Astrocyte of the cerebellum (primary cell): ENCODE measurements around the gene SELENON.

Experiments used
- DNase-seq: peaks from one replicate; pipeline ENCODE4 v3.0.0-alpha.2; 2011; ENCODE audit warnings: low read depth
- H3K4me3 ChIP-seq: 2 replicates; pipeline ENCODE4 v1.5.1; 2011; ENCODE audit warnings: mild to moderate bottlenecking, low read depth, low read length, moderate library complexity
- CTCF ChIP-seq: IDR thresholded peaks from 2 replicates; pipeline ENCODE4 v1.5.1; 2012; ENCODE audit warnings: low read length, low read depth, moderate library complexity, mild to moderate bottlenecking; ENCODE audit errors: missing control alignments
- in situ Hi-C: cut with HindIII; loops from 2 replicates; pipeline ENCODE4 v1.10.0; 2017; ENCODE audit warnings: low sequenced_read_pairs

The SELENON gene

GRCh38 chr1:25774921-25775771 is 24.8 kb upstream of the SELENON start:
- H3K4me3 ChIP-seq = no peak overlapping the region
- in situ Hi-C loops = no loop called here
- no peak for DNase-seq
- TF ChIP-seq CTCF = no peak

- no peak for TF ChIP-seq CTCF
- in situ Hi-C loops = no loop called here
These were observed 20.6 kb upstream of the SELENON start for GRCh38 chr1:25779388-25779787.

GRCh38 chr1:25779894-25780293 is 20.1 kb upstream of the SELENON start:
- DNase-seq = no peak
- no peak overlapping the region for H3K4me3 ChIP-seq
- no peak for TF ChIP-seq CTCF
- in situ Hi-C loops = loop anchor here (10.0 kb wide), 2 partner anchors 85 to 255 kb away; no protein-coding TSS in a partner anchor

More at GRCh38 chr1:25779388-25779787, 20.6 kb upstream of the SELENON start:
- no peak for DNase-seq
- H3K4me3 ChIP-seq = no peak overlapping the region

- no peak overlapping the region for H3K4me3 ChIP-seq
- DNase-seq = no peak
- in situ Hi-C loops = loop anchor here (10.0 kb wide), 2 partner anchors 86 to 256 kb away; no protein-coding TSS in a partner anchor
- TF ChIP-seq CTCF = no peak
These were observed 19.5 kb upstream of the SELENON start for GRCh38 chr1:25780318-25781129.

- no peak for TF ChIP-seq CTCF
- no peak for DNase-seq
- in situ Hi-C loops = loop anchor here (10.0 kb wide), 2 partner anchors 86 to 256 kb away; no protein-coding TSS in a partner anchor
- H3K4me3 ChIP-seq = no peak overlapping the region
These were observed 18.9 kb upstream of the SELENON start for GRCh38 chr1:25781130-25781433.

- no peak for DNase-seq
- H3K4me3 ChIP-seq = no peak overlapping the region
- no peak for TF ChIP-seq CTCF
- in situ Hi-C loops = loop anchor here (10.0 kb wide), 2 partner anchors 88 to 258 kb away; no protein-coding TSS in a partner anchor
These were observed 17.3 kb upstream of the SELENON start for GRCh38 chr1:25782608-25783201.
